Muscle of leg (tissue), 16 donors: Measurements from ENCODE around the gene MUC20. TPM values are rescaled to one million over a fixed set of nuclear protein-coding genes. Genes with fewer than 3 reads are reported as not detected.
"Not testable (repeated sequence)": the region's sequence is repeated elsewhere in the genome, so short reads cannot be mapped to it uniquely, and the experiment has no call there.

ENCODE experiments used
- DNase-seq: peaks from one replicate; pipeline ENCODE4 v3.0.0; 2013
- H3K27ac ChIP-seq: one replicate; pipeline ENCODE4 v1.5.1; 2013; ENCODE audit warnings: mild to moderate bottlenecking, low read length, control low read depth
- H3K27me3 ChIP-seq: one replicate; pipeline ENCODE4 v1.6.1; 2013; ENCODE audit warnings: low read length; ENCODE audit not compliant: control insufficient read depth, insufficient read depth
- H3K36me3 ChIP-seq: one replicate; pipeline ENCODE4 v1.6.1; 2013; ENCODE audit warnings: low read length; ENCODE audit not compliant: control insufficient read depth, insufficient read depth
- H3K4me1 ChIP-seq: one replicate; pipeline ENCODE4 v1.6.1; 2013; ENCODE audit warnings: low read length; ENCODE audit not compliant: control insufficient read depth, insufficient read depth
- H3K4me3 ChIP-seq: one replicate; pipeline ENCODE4 v1.5.1; 2013; ENCODE audit warnings: low read length, control low read depth
- H3K9me3 ChIP-seq: replicated peaks from 2 replicates; pipeline ENCODE4 v1.6.1; 2013; ENCODE audit warnings: low read depth, low read length; ENCODE audit not compliant: control insufficient read depth
- WGBS: methylation state at CpG from one replicate; pipeline ENCODE4 v1.1.5; 2013; ENCODE audit warnings: missing lambda C conversion rate; ENCODE audit not compliant: insufficient coverage; 5-methylcytosine and 5-hydroxymethylcytosine counted together
- long read RNA-seq, 11 donors: transcript quantifications; one replicate each; lab custom pipeline, GENCODE V29; 2026
- polyA plus RNA-seq, 8 donors: library from polyadenylated mRNA; unstranded; fragments of 120-200 nt; gene quantifications; one replicate each; pipeline versions ENCODE4 v1.2.1 to v1.2.3, GENCODE V29; 2013; ENCODE audit warnings: inconsistent platforms in 1 of 8, low replicate concordance in 1 of 8; ENCODE audit not compliant: insufficient read length in 8 of 8, insufficient read depth in 1 of 8
- total RNA-seq: library from RNA; stranded (reverse); fragments of 120-200 nt; gene quantifications from one replicate; pipeline ENCODE4 v1.2.4, GENCODE V29; 2013

The MUC20 gene
- total RNA-seq (0.66 TPM), polyA plus RNA-seq (10 to 100 TPM in 1 of 8 donors, 1 to 10 TPM in 7; 1.5 to 12.0 (median 2.9) TPM)
- long read RNA-seq, donor 1: 0 reads
- long read RNA-seq, donor 2: 0 reads
- long read RNA-seq, donor 3, partial matches to known transcripts: 0 of 1 reads
- long read RNA-seq, donor 3, other reads (novel, unspliced or antisense): 0 of 1 reads
- long read RNA-seq, donor 4: 0 reads
- long read RNA-seq, donor 5, partial matches to known transcripts: 0 of 2 reads
- long read RNA-seq, donor 5, other reads (novel, unspliced or antisense): 0 of 2 reads
- long read RNA-seq, donor 6, partial matches to known transcripts: 0 of 1 reads
- long read RNA-seq, donor 6, other reads (novel, unspliced or antisense): 0 of 1 reads
- long read RNA-seq, donor 7: 0 reads
- long read RNA-seq, donor 8, partial matches to known transcripts: 0 of 1 reads
- long read RNA-seq, donor 8, other reads (novel, unspliced or antisense): 0 of 1 reads
- long read RNA-seq, donor 9: 0 reads
- long read RNA-seq, donor 10, partial matches to known transcripts: 0 of 1 reads
- long read RNA-seq, donor 10, other reads (novel, unspliced or antisense): 0 of 1 reads
- long read RNA-seq, donor 11, partial matches to known transcripts: 0 of 1 reads
- long read RNA-seq, donor 11, other reads (novel, unspliced or antisense): 0 of 1 reads

GRCh38 chr3:195720831-195721506, at the start of gene MUC20:
Gene MUC20, plus strand, starts transcription at chr3:195720978. Its CDS starts 30 bp downstream, at chr3:195721008.
- H3K27ac ChIP-seq, H3K4me3 ChIP-seq, H3K27me3 ChIP-seq, H3K36me3 ChIP-seq, H3K4me1 ChIP-seq, H3K9me3 ChIP-seq, DNase-seq: not testable (repeated sequence)
- 52% methylated on average over 4 of the region's 16 CpGs for WGBS

- H3K4me3 ChIP-seq, H3K9me3 ChIP-seq, H3K4me1 ChIP-seq, H3K27ac ChIP-seq, DNase-seq, H3K27me3 ChIP-seq: not testable (repeated sequence)
- peaks cover 15% of the 10 kb centered on the region for H3K36me3 ChIP-seq
- WGBS: 92% methylated on average over 10 of the region's 17 CpGs
Measured at GRCh38 chr3:195671283-195671682, 49.5 kb upstream of the MUC20 start.

- not testable (repeated sequence) for H3K9me3 ChIP-seq, DNase-seq, H3K4me1 ChIP-seq, H3K27me3 ChIP-seq, H3K4me3 ChIP-seq, H3K27ac ChIP-seq
- 100% methylated on average over 3 of the region's 9 CpGs for WGBS
- peaks cover 21% of the 10 kb centered on the region for H3K36me3 ChIP-seq
Measured at GRCh38 chr3:195673711-195674110, 47.1 kb upstream of the MUC20 start.

- H3K27ac ChIP-seq, H3K9me3 ChIP-seq, H3K4me3 ChIP-seq, H3K27me3 ChIP-seq, DNase-seq, H3K4me1 ChIP-seq: not testable (repeated sequence)
- peaks cover 26% of the 10 kb centered on the region for H3K36me3 ChIP-seq
- 73% methylated on average over 5 of the region's 15 CpGs for WGBS
Measured at GRCh38 chr3:195678391-195679015, 42.3 kb upstream of the MUC20 start.

- peaks cover 24% of the 10 kb centered on the region for H3K36me3 ChIP-seq
Measured at GRCh38 chr3:195680690-195681089, 40.1 kb upstream of the MUC20 start.

GRCh38 chr3:195681458-195682103, 39.2 kb upstream of the MUC20 start:
- H3K9me3 ChIP-seq, H3K27ac ChIP-seq, DNase-seq, H3K27me3 ChIP-seq, H3K4me1 ChIP-seq, H3K4me3 ChIP-seq: not testable (repeated sequence)
- WGBS: no CpG with 5 or more reads among the region's 24 CpGs
- peaks cover 26% of the 10 kb centered on the region for H3K36me3 ChIP-seq

More at GRCh38 chr3:195680690-195681089, 40.1 kb upstream of the MUC20 start:
- H3K4me1 ChIP-seq, DNase-seq, H3K27me3 ChIP-seq, H3K4me3 ChIP-seq, H3K9me3 ChIP-seq, H3K27ac ChIP-seq: not testable (repeated sequence)
- WGBS: no CpG with 5 or more reads among the region's 10 CpGs

- H3K9me3 ChIP-seq, DNase-seq, H3K4me3 ChIP-seq, H3K27ac ChIP-seq, H3K4me1 ChIP-seq, H3K27me3 ChIP-seq: not testable (repeated sequence)
- WGBS: 86% methylated on average over 5 of the region's 13 CpGs
- H3K36me3 ChIP-seq: peaks cover 27% of the 10 kb centered on the region
Measured at GRCh38 chr3:195682104-195682742, 38.6 kb upstream of the MUC20 start.

- H3K4me1 ChIP-seq, H3K9me3 ChIP-seq, H3K27ac ChIP-seq, DNase-seq, H3K27me3 ChIP-seq, H3K4me3 ChIP-seq: not testable (repeated sequence)
- peaks cover 18% of the 10 kb centered on the region for H3K36me3 ChIP-seq
- 88% methylated on average over 17 of the region's 18 CpGs for WGBS
Measured at GRCh38 chr3:195683722-195684526, 36.9 kb upstream of the MUC20 start.
